KOPT-K1 (cell line): ENCODE results near the gene ATF6.
"Not testable (repeated sequence)": the region's sequence is repeated elsewhere in the genome, so short reads cannot be mapped to it uniquely, and the experiment has no call there.

ENCODE experiments used
- H3K27ac ChIP-seq: fragments of 200-600 bp; sonication (generic); 2 replicates; pipeline ENCODE4 v1.5.1; 2016; ENCODE audit warnings: antibody characterized with exemption, mild to moderate bottlenecking, low read depth, low read length; ENCODE audit not compliant: poor library complexity, severe bottlenecking
- H3K36me3 ChIP-seq: fragments of 200-600 bp; sonication (generic); 2 replicates; pipeline ENCODE4 v1.5.1; 2017; ENCODE audit warnings: antibody characterized with exemption, mild to moderate bottlenecking, low read length, moderate library complexity; ENCODE audit not compliant: insufficient read depth
- H3K9me3 ChIP-seq: fragments of 200-600 bp; sonication (generic); 2 replicates; pipeline ENCODE4 v1.5.1; 2017; ENCODE audit warnings: antibody characterized with exemption, low read length, mild to moderate bottlenecking; ENCODE audit not compliant: insufficient read depth, poor library complexity, severe bottlenecking

The ATF6 gene

DNA sequence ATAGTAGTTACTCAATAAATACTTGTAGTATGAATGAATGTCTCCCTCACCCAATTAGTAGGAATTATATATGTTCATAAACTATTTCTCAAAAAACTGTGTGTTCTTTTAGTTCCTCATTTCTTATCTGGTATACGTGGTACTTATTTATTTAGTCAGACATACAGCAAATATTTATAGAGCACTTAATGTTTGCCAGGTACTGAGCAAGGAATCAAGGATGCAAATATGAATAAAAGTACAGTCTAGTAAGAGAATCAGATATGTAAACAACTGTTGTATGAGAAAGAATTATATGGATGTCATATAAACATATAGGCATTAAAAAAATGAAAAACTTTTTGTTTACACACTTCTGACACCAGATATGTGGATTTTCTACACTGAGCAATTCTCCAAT is 58.5 kb downstream of the ATF6 start:
- H3K27ac ChIP-seq, result no peak overlapping the region
- H3K9me3 ChIP-seq, result peaks cover 6% of the 10 kb centered on the region
- peaks cover 82% of the 10 kb centered on the region for H3K36me3 ChIP-seq

DNA sequence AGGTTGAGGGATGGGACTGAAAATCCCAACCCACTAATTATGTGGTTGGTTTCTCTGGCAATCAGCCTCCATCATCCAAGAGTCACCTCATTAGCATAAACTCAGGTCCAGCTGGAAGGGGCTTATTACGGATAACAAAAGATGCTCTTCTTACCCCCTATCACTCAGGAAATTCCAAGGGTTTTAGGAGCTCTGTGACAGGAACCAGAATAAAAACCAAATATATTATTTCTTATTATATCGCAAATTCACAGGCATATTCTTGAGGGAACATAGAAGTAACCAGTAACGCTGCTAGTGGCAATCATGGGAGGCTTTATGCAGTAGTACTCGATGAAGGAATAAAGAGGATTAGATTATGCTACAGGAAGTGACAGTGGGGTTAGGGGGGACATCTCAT is 59.7 kb downstream of the ATF6 start:
- peaks cover 70% of the 10 kb centered on the region for H3K36me3 ChIP-seq

GRCh38 chr1:161826478-161826877 is 60.4 kb downstream of the ATF6 start:
- Histone ChIP-seq H3K9me3 (peaks cover 6% of the 10 kb centered on the region), H3K27ac (no peak overlapping the region), H3K36me3 (peaks cover 63% of the 10 kb centered on the region)

More for the DNA sequence above, 59.7 kb downstream of the ATF6 start:
- Histone ChIP-seq H3K27ac (no peak overlapping the region), H3K9me3 (peaks cover 6% of the 10 kb centered on the region)

- Histone ChIP-seq H3K36me3 (peaks cover 51% of the 10 kb centered on the region), H3K9me3 (peaks cover 18% of the 10 kb centered on the region), H3K27ac (no peak overlapping the region)
Observed at GRCh38 chr1:161827786-161828185, 61.7 kb downstream of the ATF6 start.

GRCh38 chr1:161832299-161832907 is 66.3 kb downstream of the ATF6 start:
- Histone ChIP-seq H3K9me3 (peaks cover 18% of the 10 kb centered on the region), H3K36me3 (peaks cover 31% of the 10 kb centered on the region)
- H3K27ac ChIP-seq, result not testable (repeated sequence)

- Histone ChIP-seq H3K9me3 (peaks cover 12% of the 10 kb centered on the region), H3K27ac (no peak overlapping the region)
Observed at GRCh38 chr1:161834967-161835550, 68.9 kb downstream of the ATF6 start.

DNA sequence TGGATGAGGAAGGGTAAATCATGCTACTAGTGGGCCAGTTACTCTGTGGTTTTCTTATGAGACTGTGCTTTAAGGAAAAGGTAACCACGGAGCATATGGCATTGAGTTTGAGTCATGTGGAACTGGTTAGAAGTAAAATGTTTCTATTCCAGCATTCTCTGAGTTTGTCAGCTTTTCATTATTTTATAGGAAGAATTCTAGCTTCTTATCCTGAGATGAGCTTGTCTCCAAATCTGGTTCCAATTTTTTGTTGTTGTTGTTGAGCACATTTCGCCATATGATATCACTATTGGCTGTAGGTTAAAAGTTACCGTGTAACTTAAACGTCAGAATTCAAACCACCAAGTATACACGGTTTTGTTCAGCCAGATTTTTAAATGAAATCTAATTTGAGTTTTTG is 69.9 kb downstream of the ATF6 start:
- Histone ChIP-seq H3K27ac (no peak overlapping the region), H3K36me3 (peaks cover 49% of the 10 kb centered on the region), H3K9me3 (peaks cover 12% of the 10 kb centered on the region)

More at GRCh38 chr1:161834967-161835550, 68.9 kb downstream of the ATF6 start:
- peaks cover 41% of the 10 kb centered on the region for H3K36me3 ChIP-seq

DNA sequence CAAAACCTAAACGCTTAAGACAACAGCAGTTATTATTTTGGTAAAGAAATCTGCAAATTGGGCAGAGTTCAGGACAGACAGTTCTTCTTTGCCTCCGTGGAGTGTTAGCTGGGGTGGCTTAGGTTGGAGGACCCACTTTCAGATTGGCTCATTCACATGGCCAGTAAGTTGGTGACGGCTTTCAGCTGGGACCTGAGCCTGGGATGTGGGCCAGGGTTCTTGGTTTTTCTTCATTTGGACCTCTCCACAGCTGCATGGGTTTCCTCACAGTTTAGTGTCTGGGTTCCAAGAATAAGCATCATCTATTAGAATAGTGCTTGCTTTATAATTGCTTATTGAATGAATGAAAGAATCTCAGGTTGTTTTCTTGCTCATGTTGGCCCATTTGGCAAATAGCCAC is 72.2 kb downstream of the ATF6 start:
- Histone ChIP-seq H3K27ac (no peak overlapping the region), H3K36me3 (peaks cover 68% of the 10 kb centered on the region), H3K9me3 (no peaks in the 10 kb centered on the region)

DNA sequence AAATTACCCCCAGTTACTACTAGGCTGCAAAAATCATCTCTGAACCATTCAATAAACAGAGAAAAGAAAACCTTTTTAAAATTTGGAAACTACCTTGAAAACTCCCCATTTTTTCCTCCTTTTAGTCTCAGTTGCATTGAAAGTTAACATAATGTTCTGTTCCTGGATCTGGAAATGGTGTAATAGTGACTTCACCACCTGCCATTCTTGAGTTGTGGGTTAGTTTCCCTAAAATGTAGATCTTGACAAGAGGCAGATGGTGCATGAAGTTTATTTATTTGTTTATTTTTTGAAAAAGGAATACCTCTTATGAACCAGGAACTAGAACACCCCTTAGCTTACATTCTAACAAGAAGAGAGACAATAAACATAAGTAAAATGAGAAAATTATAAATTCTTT is 72.8 kb downstream of the ATF6 start:
- peaks cover 74% of the 10 kb centered on the region for H3K36me3 ChIP-seq
- H3K27ac ChIP-seq, result no peak overlapping the region
- H3K9me3 ChIP-seq, result no peaks in the 10 kb centered on the region

- Histone ChIP-seq H3K9me3 (no peaks in the 10 kb centered on the region), H3K36me3 (peaks cover 77% of the 10 kb centered on the region), H3K27ac (no peak overlapping the region)
Observed at GRCh38 chr1:161839591-161839990, 73.5 kb downstream of the ATF6 start.

GRCh38 chr1:161840363-161840762 is 74.2 kb downstream of the ATF6 start:
- H3K9me3 ChIP-seq, result no peaks in the 10 kb centered on the region
- peaks cover 76% of the 10 kb centered on the region for H3K36me3 ChIP-seq
- no peak overlapping the region for H3K27ac ChIP-seq

DNA sequence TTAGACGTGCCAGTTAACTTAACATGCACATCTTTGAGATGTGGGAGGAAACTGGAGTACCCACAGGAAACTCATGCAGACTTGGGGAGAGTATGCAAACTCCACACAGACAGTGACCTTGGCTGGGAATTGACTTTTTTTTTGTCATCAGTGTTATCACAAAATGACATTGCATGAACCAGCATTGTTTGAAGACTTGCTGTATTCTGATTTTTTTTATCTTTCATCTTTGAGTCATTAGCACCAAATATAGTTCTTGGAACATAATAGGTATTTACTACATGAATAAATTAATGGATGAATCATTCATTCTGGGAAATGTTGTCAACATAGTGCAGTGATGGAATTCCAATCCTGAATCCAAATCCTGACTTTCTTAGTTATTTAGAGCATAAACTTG is 77.0 kb downstream of the ATF6 start:
- H3K27ac ChIP-seq, result no peak overlapping the region
- peaks cover 78% of the 10 kb centered on the region for H3K36me3 ChIP-seq
- no peaks in the 10 kb centered on the region for H3K9me3 ChIP-seq

GRCh38 chr1:161844696-161845095 is 78.6 kb downstream of the ATF6 start:
- H3K27ac ChIP-seq, result no peak overlapping the region
- peaks cover 79% of the 10 kb centered on the region for H3K36me3 ChIP-seq
- H3K9me3 ChIP-seq, result no peaks in the 10 kb centered on the region

GRCh38 chr1:161848676-161849075 is 82.6 kb downstream of the ATF6 start:
- H3K36me3 ChIP-seq, result peaks cover 86% of the 10 kb centered on the region
- no peaks in the 10 kb centered on the region for H3K9me3 ChIP-seq
- no peak overlapping the region for H3K27ac ChIP-seq

DNA sequence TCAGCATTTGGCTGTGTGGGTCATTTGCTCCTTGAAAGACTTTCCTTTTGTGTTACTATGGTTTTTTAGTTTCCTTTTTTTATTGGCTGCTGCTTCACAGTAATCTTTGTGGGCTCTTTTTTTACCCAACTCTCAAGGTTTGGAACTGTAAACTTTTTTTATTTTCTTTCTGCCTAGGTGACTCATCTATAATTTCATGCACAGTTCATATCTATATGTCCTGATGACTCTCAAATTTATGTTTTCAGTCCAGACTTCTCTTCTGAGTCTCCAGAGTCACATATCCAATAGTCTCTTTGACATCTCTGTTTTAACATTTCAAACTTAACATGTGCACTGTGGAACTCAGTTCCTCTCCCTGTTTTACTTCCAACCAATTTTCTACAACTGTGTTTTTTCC is 83.4 kb downstream of the ATF6 start:
- peaks cover 88% of the 10 kb centered on the region for H3K36me3 ChIP-seq
- no peak overlapping the region for H3K27ac ChIP-seq

DNA sequence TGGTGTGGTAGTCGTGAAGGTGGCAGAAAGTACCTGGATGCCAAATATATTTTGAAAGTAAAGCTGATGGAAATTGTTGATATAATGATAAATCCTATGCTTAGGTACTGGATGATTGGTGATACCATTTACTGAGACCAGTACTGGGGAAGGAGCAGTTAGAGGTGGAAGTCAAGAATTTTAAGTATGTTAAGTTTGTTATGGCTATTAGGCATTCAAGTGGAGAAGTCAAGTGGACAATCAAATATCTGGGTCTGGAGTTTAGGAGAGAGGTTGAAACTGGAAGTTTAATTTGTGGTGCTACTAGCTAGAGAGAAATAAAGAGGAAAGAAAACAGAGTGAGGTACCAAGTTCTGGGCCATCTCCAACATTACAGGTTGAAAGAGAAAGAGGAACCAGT is 89.1 kb downstream of the ATF6 start:
- no peaks in the 10 kb centered on the region for H3K9me3 ChIP-seq
- no peak overlapping the region for H3K27ac ChIP-seq

More for the DNA sequence above, 83.4 kb downstream of the ATF6 start:
- H3K9me3 ChIP-seq, result no peaks in the 10 kb centered on the region

More for the DNA sequence above, 89.1 kb downstream of the ATF6 start:
- H3K36me3 ChIP-seq, result peaks cover 91% of the 10 kb centered on the region
